Right ventricle myocardium inferior (tissue), 1 donor: Measurements from ENCODE around the gene YIPF6. TPM values are rescaled to one million over a fixed set of nuclear protein-coding genes. Genes with fewer than 3 reads are reported as not detected.
"Not testable (repeated sequence)": the region's sequence is repeated elsewhere in the genome, so short reads cannot be mapped to it uniquely, and the experiment has no call there.

Source experiments
- ATAC-seq: fragments of 200-7000 bp; cut with Tn5 transposase; one replicate; pipeline ENCODE4 v1.9.1; 2020; ENCODE audit warnings: mild to moderate bottlenecking, moderate library complexity
- DNase-seq: peaks from one replicate; pipeline ENCODE4 v3.0.0; 2021; ENCODE audit errors: missing footprints
- intact Hi-C: fragments of 100-400 bp; cut with DNase I; formaldehyde crosslinking; loops from one replicate; pipeline ENCODE4 v1.11.0; 2022
- total RNA-seq: library from RNA; stranded (reverse); fragmentation: NEBNext Ultra II Directional; extraction: Animal tissue kit (Norgen Biotek cat#: 25700); gene quantifications from one replicate; pipeline ENCODE4 v1.2.1, GENCODE V29; 2021
- donor health status: DM: no; HTN: yes; CAD: no; lungs with severe emphysema.

Gene YIPF6
- total RNA-seq, 1 donor from 2014 or later = 31.9 TPM

DNA sequence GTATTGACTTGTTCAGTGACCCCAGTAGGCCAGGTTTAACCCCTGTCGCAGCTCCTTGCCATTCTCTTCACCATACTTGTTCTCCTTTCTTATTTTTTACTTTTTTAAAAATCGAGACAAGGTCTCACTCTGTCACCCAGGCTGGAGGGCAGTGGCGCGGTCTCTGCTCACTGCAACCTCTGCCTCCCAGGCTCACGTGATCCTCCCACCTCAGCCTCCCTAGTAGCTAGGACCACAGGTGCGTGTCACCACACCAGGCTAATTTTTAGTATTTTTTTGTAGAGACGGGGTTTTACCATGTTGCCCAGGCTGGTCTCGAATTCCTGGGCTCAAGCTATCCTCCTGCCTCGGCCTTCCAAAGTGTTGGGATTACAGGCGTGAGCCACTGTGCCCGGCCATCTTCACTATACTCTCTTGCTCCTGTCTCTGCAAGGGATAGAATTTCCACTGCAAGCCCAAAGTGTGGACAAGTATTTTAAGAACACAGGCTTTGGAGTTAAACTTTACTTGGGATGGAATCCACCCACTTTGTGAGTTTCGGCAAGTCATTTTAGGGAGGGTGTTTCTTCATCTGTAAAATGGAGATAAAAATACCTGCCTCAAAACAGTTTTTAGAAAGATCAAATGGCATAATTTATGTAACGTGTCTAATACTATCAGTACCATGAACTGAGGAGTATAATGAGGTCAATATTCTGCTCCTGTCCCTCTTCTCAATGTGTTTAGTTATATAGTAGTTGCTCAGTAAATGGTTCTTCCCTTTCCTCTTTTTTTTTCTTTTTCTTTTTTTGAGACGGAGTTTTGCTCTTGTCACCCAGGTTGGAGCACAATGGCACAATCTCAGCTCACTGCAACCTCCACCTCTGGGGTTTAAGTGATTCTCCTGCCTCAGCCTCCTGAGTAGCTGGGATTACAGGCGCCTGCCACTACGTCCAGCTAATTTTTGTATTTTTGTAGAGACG, 973 bp downstream of the YIPF6 start:
- ATAC-seq = no peak

DNA sequence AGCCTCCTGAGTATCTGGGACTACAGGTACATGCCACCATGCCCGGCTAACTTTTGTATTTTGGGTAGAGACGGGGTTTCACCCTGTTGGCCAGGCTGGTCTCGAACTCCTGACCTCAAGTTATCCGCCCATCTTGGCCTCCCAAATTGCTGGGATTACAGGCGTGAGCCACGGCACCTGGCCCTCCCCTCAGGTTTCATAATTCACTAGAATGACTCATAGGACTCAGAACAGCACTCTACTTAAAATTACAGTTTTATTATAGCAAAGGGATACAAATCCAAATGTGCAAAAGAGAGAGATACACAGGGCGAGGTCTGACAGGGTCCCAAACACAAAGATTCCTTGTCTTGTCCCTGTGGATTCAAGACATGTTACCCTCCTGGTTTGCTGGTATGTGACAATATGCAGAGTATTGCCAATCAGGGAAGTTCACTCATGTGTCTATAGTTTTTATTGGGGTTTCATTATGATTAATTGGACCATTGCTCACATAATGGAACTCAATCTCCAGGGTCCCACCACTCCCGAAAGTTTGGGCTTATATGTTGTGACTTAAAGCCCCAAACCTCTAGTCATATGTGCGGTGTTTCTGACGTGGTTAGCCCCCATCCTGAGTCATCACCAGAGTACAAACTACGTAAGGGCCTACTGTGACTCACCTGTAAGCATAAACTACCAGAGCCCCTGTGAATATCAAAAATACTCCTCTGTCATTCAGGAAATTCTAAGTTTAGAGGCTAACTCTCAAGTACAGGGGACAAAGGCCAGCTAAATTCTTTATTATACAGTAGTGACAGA, 5.2 kb downstream of the YIPF6 start:
- intact Hi-C loops = no loop called here
- DNase-seq (no peak), ATAC-seq (no peak)

More for the DNA sequence above, 973 bp downstream of the YIPF6 start:
- intact Hi-C loops = loop anchor here (5.0 to 10.0 kb wide), 2 partner anchors 68 to 305 kb away; partner anchors contain the start of gene OPHN1
- DNase-seq = no peak

DNA sequence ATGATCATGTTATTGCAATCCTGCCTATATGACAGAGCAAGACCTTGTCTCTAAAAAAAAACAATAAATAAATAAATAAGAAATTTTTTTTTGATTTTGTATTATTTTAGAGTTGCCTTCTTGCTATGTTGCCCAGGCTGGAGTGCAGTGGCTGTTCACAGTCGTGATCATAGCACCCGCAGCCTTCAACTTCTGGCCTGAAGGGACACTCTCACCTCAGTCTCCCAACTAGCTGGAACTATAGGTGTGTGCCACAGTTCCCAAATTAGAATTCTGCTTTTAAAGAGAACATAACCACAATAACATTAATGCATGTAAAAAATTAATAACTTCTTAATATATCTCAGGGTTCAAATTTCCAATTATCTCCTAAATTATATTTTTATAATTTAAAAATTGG, 7.8 kb downstream of the YIPF6 start:
- intact Hi-C loops = no loop called here
- ATAC-seq (peak; percentile 59), DNase-seq (no peak)

DNA sequence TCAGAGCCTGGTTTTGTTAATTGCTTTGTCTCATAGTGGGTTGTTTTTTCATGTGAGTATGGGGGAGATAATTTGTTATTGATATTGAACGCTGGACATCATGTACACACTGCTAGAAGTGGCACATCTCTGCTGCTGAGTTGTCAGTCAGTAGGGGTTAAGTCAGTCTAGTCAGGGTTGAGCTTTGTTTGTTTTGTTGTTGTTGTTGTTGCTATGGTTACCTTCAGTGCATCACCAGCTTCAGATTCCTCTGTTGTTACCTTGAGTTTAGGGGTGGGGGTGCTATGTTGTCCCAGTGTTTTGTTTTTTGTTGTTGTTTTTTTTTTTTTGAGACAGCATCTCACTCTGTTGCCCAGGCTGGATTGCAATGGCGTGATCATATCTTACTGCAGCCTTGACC, 9.9 kb downstream of the YIPF6 start:
- DNase-seq (no peak), ATAC-seq (no peak)
- intact Hi-C loops = no loop called here

DNA sequence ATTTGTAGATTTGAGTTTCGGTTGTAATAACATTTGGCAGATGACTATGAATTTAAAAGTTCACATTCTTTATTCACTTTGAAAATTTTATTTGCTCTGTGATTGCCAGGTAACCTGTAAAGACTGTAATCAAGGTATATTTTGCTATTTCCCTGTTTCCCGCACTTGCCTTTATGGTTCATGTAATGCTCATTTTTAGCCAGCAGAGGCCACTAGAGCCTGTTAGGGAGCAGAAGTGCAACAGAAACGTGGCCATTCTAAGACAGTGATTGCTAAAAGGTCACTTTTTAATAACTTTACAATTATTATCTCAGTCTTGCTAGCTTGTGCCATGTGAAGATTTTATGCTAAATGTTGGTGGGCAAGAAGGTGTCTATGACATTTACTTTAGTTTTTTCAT, 12.4 kb downstream of the YIPF6 start:
- no peak for ATAC-seq
- DNase-seq = no peak
- intact Hi-C loops = loop anchor here (5.0 kb wide), 2 partner anchors 201 to 296 kb away; no protein-coding TSS in a partner anchor

DNA sequence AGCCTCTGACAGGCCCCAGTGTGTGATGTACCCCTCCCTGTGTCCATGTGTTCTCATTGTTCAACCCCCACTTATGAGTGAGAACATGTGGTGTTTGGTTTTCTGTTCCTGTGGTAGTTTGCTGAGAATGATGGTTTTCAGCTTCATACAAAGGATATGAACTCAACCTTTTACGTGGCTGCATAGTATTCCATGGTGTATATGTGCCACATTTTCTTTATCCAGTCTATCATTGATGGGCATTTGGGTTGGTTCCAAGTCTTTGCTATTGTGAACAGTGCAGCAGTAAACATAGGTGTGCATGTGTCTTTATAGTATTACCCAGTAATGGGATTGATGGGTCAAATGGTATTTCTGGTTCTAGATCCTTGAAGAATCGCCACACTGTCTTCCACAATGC, 25.8 kb downstream of the YIPF6 start:
- ATAC-seq, DNase-seq, intact Hi-C loops: not testable (repeated sequence)

DNA sequence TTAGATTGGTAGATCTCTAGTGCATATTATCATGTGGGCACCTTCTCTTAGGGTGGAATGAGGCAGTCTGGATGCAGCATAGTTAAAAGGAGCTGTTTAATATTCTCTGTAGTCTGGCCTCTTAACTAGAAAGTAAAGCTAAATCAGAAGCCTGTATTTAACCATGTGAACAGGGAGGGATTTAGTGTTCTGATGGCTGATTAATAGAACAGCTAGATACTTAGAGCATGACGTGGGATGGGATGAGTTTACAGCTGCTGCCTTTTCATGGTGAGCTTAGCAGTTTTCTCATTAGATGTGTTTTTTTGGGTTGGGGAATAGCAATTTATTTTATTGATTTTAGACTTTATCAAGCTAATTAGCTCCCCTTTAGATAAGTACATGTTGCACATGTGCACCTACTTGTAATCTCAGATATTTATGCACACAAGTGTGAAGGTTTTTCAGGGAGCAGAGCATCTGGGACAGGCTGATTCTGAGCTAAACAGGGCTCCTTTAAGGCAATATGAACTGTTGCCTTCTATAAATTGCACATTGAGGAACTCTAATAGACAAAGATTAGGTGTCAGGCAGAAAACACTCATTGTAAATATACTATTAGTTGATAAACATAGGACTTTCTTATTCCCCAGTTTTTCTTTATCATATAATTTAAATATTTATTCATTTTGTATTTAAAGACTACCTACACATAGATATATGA, 34.1 kb downstream of the YIPF6 start:
- no peak for ATAC-seq
- DNase-seq = no peak
- intact Hi-C loops = loop anchor here (10.0 kb wide), 1 partner anchor 152 kb away; no protein-coding TSS in a partner anchor

DNA sequence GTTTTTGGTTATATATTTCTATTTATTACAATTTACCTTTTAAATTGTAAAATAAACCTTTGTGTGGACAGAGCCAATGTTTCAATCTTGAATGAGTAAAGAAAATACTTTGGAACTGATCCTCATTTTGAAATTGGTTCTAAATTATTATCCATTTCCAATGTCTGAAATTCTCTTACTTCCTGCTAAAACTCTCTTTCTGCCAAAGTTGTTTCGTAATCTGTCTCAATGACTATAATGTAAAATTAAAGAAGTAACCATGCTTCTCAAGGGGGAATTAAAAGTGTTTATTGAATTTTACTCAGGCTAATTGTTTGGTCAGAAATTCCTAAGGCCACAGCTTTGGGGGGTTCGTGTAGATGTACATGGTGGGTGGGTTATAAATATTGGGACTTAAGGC, 34.8 kb downstream of the YIPF6 start:
- DNase-seq (no peak), ATAC-seq (no peak)
- intact Hi-C loops = loop anchor here (10.0 kb wide), 1 partner anchor 151 kb away; no protein-coding TSS in a partner anchor

DNA sequence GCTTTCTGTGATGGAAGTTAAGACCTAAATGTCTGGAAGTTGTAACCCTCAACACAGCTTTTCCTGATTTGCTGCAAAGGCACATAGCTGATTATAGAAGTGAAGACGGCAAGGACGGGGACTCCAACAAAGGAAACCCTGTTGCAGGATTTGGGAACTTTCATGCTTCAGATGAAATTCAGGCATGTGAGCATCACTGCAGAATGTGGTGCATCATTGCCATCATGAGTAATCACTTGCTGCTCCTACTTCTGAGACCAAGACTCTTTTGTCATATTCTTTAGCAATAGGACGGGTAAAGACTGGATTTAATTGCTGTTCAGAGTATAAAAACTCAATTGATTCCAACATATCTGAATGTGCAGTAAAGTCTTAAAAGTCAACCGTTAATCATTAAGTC, 35.8 kb downstream of the YIPF6 start:
- DNase-seq = no peak
- no peak for ATAC-seq
- intact Hi-C loops = loop anchor here (10.0 kb wide), 1 partner anchor 150 kb away; no protein-coding TSS in a partner anchor

DNA sequence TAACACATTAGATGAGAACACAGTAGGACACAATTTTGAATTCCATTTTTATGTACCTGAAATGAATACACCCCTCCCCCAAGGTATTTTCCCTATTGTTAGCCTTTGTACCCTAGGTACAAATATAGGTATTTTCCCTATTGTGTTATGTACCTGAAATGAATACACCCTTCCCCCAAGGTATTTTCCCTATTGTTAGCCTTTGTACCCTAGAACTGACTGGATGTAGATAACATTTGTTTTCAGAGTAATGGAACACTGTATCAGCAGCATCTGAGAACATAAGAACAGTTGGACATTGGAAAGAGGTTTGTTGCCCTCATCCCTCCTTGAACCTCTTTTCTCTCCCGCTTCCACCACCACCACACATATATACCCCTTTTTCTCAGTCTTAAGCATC, 37.6 kb downstream of the YIPF6 start:
- no peak for DNase-seq
- no peak for ATAC-seq
- intact Hi-C loops = loop anchor here (10.0 kb wide), 1 partner anchor 148 kb away; no protein-coding TSS in a partner anchor

DNA sequence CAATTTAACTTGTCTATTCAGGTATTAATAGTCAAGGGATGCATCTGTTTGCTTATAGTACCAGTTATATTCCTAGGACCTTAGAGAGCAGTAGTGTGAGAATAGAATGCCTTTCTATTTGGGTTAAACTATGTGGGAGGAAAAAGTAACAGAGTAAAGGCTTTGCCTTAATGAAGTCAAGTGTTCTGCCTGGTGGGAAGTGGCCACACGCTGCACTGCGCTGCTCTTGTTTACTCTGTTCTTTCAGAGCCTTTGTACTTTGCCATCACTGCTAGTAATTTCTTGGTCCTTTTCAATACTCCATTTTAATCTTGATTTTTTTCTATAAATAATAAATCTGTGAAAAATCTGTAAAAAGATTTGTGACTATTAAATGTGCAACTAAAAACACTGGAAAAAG, 38.0 kb downstream of the YIPF6 start:
- ATAC-seq = no peak
- no peak for DNase-seq
- intact Hi-C loops = loop anchor here (10.0 kb wide), 1 partner anchor 148 kb away; no protein-coding TSS in a partner anchor

DNA sequence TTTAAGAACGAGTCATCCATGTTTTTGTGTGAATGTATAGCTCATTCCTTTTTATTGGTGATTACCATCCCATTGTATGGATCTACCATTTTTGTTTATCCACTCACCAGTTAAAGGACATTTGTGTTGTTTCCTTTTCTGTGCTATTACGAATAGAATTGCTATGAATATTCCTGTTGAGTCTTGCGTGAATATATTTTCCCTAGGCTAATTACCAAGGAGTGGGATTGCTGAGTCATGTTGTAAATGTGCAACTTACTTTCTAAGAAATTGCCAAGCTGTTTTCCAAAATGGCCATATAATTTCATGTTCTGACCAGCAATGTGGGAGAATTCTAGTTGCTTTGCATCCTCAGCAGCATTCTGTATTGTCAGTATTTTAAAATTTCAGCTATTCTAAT, 51.3 kb downstream of the YIPF6 start:
- DNase-seq (no peak), ATAC-seq (no peak)
- intact Hi-C loops = no loop called here

DNA sequence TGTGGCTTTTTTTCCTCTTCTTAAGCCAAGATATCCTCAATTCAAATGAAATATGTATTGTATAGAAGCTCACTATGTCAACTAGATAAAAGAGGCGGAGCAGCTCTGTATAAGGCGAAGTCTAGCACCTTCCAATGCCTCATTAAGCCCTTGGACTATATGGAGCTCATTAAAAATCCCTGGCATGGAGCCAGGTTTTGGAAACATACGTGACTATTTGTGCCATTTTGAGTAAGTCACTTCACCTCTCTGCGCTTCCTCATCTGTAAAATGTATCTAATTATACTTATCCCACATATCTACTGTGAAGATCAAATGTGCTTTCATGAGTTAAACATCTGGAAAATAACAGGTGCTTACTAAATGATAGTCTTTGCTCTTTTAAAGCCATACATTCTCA, 57.2 kb downstream of the YIPF6 start:
- DNase-seq = no peak
- intact Hi-C loops = no loop called here
- no peak for ATAC-seq

DNA sequence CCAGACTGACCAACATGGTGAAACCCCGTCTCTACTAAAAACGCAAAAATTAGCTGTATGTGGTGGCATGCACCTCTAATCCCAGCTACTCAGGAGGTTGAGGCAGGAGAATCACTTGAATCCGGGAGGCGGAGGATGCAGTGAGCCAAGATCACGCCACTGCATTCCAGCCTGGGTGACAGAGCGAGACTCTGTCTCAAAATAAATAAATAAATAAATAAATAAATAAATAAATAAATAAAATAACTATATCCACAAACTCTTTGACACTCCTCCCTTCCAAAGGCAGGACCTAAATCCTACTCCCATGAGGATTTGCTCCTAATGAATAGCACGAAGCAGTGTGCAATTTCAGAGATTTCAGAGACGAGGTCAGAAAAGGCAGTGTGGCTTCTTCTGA, 58.3 kb downstream of the YIPF6 start:
- DNase-seq, intact Hi-C loops, ATAC-seq: not testable (repeated sequence)

DNA sequence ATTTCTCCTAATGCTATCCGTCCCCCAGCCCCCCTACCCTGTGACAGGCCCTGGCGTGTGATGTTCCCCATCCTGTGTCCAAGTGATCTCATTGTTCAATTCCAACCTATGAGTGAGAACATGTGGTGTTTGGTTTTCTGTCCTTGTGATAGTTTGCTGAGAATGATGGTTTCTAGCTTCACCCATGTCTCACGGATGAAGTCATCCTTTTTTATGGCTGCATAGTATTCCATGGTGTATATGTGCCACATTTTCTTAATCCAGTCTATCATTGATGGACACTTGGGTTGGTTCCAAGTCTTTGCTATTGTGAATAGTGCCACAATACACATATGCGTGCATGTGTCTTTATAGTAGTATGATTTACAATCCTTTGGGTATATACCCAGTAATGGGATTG, 61.1 kb downstream of the YIPF6 start:
- ATAC-seq, intact Hi-C loops, DNase-seq: not testable (repeated sequence)

DNA sequence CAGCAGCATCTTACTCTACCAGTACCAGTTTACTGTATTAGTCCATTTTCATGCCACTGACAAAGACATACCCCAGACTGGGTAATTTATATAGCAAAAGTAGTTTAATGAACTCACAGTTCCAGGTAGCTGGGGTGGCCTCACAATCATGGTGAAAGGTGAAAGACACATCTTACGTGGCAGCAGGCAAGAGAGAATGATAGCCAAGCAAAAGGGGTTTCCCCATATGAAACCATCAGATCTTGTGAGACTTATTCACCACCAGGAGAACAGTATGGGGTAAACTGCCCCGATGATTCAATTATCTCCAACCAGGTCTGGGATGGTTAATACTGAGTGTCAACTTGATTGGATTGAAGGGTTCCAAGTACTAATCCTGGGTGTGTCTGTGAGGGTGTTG, 69.3 kb downstream of the YIPF6 start:
- ATAC-seq (no peak), DNase-seq (no peak)
- intact Hi-C loops = no loop called here

DNA sequence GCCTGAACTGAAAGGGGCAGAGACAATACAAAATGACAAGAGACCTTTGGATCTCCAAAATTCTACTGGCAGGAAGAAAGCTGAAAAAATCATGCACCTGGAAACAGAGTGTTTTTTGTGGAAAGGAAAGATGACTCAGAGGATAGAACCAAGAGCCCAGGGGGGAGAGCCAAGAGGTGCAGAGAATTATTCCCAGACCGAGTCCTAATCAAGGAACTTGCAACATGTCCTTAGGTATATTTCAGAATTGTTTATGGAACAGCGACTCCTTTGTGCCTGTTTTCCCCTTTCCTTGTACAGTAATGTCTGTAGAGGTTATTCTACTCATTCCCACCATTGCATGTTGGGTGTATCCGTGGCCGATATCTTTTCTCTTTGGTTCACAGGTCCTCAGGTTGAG, 71.7 kb downstream of the YIPF6 start:
- intact Hi-C loops = no loop called here
- DNase-seq (no peak), ATAC-seq (no peak)

DNA sequence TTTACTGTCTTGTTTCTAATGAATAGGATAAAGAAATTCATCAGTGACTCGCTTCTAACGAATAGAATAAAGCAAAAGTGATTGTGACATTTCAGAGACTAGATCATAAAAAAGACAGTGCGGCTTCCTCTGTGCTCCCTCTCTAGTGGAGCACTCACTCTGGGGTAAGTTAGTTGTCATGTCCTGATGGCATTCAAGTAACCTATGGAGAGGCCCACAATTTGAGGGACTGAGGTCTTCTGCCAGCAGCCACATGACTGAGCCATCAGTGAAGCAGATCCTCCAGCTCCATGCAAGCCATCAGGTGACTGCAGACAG, 72.4 kb downstream of the YIPF6 start:
- DNase-seq (no peak), ATAC-seq (no peak)
- intact Hi-C loops = no loop called here
